HepG2 (cell line): Measurements from ENCODE around the gene ARIH1. TPM values are rescaled to one million over a fixed set of nuclear protein-coding genes. Genes with fewer than 3 reads are reported as not detected.

Experiments
- CBX1 ChIP-seq: IDR thresholded peaks from one replicate; pipeline ENCODE4 v1.6.1; 2016; ENCODE audit warnings: antibody characterized with exemption, low read depth
- CENPT ChIP-seq: sonication (generic); formaldehyde crosslinking; IDR thresholded peaks from 2 replicates; pipeline ENCODE4 v1.8.0; 2022; ENCODE audit warnings: low read depth, mild to moderate bottlenecking, moderate library complexity, missing genetic modification reagents
- FIP1L1 ChIP-seq: fragments of 200-400 bp; formaldehyde crosslinking; IDR thresholded peaks from 2 replicates; pipeline ENCODE4 v1.6.1; 2018; ENCODE audit warnings: low read depth, mild to moderate bottlenecking, low read length, moderate library complexity, borderline replicate concordance; ENCODE audit not compliant: insufficient read depth
- KDM5A ChIP-seq: fragments of 200-600 bp; sonication (generic); IDR thresholded peaks from 2 replicates; pipeline ENCODE4 v1.7.0; 2018; ENCODE audit warnings: antibody characterized with exemption, mild to moderate bottlenecking, low read length, borderline replicate concordance
- MTA3 ChIP-seq: sonication (generic); formaldehyde crosslinking; IDR thresholded peaks from 2 replicates; pipeline ENCODE4 v1.4.0; 2020; ENCODE audit warnings: missing genetic modification reagents
- MZF1 ChIP-seq: sonication (generic); formaldehyde crosslinking; IDR thresholded peaks from 2 replicates; pipeline ENCODE4 v1.8.1; 2023; ENCODE audit warnings: mild to moderate bottlenecking, missing genetic modification reagents, borderline replicate concordance
- NFKB2 ChIP-seq: sonication (generic); formaldehyde crosslinking; IDR thresholded peaks from 2 replicates; pipeline ENCODE4 v1.4.0; 2020; ENCODE audit warnings: missing genetic modification reagents, borderline replicate concordance
- RARG ChIP-seq: sonication (generic); formaldehyde crosslinking; IDR thresholded peaks from 2 replicates; pipeline ENCODE4 v1.4.0; 2020; ENCODE audit warnings: low read depth, mild to moderate bottlenecking, missing genetic modification reagents
- SNRNP70 ChIP-seq: fragments of 200-400 bp; formaldehyde crosslinking; IDR thresholded peaks from 2 replicates; pipeline ENCODE4 v1.6.1; 2017; ENCODE audit warnings: mild to moderate bottlenecking, low read depth, low read length, moderate library complexity
- TCF12 ChIP-seq, 2 experiments: fragments of 450-650 bp in 1 of 2; sonication (generic) in 1 of 2; formaldehyde crosslinking in 1 of 2; IDR thresholded peaks; 2 replicates each; pipeline versions ENCODE4 v1.6.1 to v1.8.0; 2017 to 2022; ENCODE audit warnings: antibody characterized with exemption in 1 of 2, mild to moderate bottlenecking in 1 of 2, missing genetic modification reagents in 1 of 2, moderate library complexity in 1 of 2
- THAP11 ChIP-seq: IDR thresholded peaks from 2 replicates; pipeline ENCODE4 v1.6.1; 2016; ENCODE audit warnings: missing biosample characterization, missing genetic modification reagents
- ZNF121 ChIP-seq: sonication (generic); formaldehyde crosslinking; IDR thresholded peaks from 2 replicates; pipeline ENCODE4 v1.5.0; 2020; ENCODE audit warnings: mild to moderate bottlenecking, missing genetic modification reagents
- ZNF337 ChIP-seq: sonication (generic); formaldehyde crosslinking; IDR thresholded peaks from 2 replicates; pipeline ENCODE4 v1.5.1; 2020; ENCODE audit warnings: missing genetic modification reagents, low read depth, mild to moderate bottlenecking, borderline replicate concordance
- ZNF350 ChIP-seq: sonication (generic); formaldehyde crosslinking; IDR thresholded peaks from 2 replicates; pipeline ENCODE4 v1.4.0; 2020; ENCODE audit warnings: mild to moderate bottlenecking, low read depth, missing genetic modification reagents, borderline replicate concordance
- ZNF569 ChIP-seq: sonication (generic); formaldehyde crosslinking; IDR thresholded peaks from 2 replicates; pipeline ENCODE4 v1.5.0; 2020; ENCODE audit warnings: mild to moderate bottlenecking, missing genetic modification reagents, moderate library complexity, borderline replicate concordance
- ZNF614 ChIP-seq: IDR thresholded peaks from 2 replicates; pipeline ENCODE4 v1.6.1; 2018; ENCODE audit warnings: missing biosample characterization, missing genetic modification reagents, inconsistent platforms, borderline replicate concordance
- ZNF720 ChIP-seq: sonication (generic); formaldehyde crosslinking; IDR thresholded peaks from 2 replicates; pipeline ENCODE4 v1.4.0; 2020; ENCODE audit warnings: missing genetic modification reagents
- ZNF841 ChIP-seq: sonication (generic); formaldehyde crosslinking; IDR thresholded peaks from 2 replicates; pipeline ENCODE4 v1.8.1; 2023; ENCODE audit warnings: missing genetic modification reagents, borderline replicate concordance
- ZSCAN29 ChIP-seq: sonication (generic); formaldehyde crosslinking; conservative IDR thresholded peaks from 2 replicates; pipeline ENCODE4 v1.4.0; 2020; ENCODE audit warnings: mild to moderate bottlenecking, missing genetic modification reagents
- polyA plus RNA-seq, 8 experiments: library from polyadenylated mRNA; depleted of rRNA in 3 of 8; stranded (reverse) in 7 of 8; unstranded in 1 of 8; fragments of >200 nt; fragmentation: Illumina TruSeq in 4 of 8; extraction: Trizol in 4 of 8; gene quantifications; 2 replicates each; pipeline versions ENCODE4 v1.2.1 to v1.2.3, GENCODE V29; 2011 to 2016; ENCODE audit warnings: low read depth in 4 of 8, missing spikeins in 1 of 8, mixed read lengths in 1 of 8; ENCODE audit not compliant: insufficient read depth in 1 of 8
- total RNA-seq, 5 experiments: library from RNA; depleted of rRNA; stranded (reverse); fragments of >200 nt; fragmentation: Illumina TruSeq; extraction: Trizol; gene quantifications; 2 replicates each; pipeline ENCODE4 v1.2.3, GENCODE V29; 2016; ENCODE audit warnings: low read depth in 1 of 5
- TF ChIP-seq, protein P1 (sequence below): sonication (generic); formaldehyde crosslinking; IDR thresholded peaks from 2 replicates; pipeline ENCODE4 v1.5.0; 2020; ENCODE audit warnings: missing genetic modification reagents
- TF ChIP-seq, protein P2 (sequence below): sonication (generic); formaldehyde crosslinking; conservative IDR thresholded peaks from 2 replicates; pipeline ENCODE4 v1.4.0; 2020; ENCODE audit warnings: missing genetic modification reagents
- TF ChIP-seq, protein P3 (sequence below): fragments of 450-650 bp; IDR thresholded peaks from 2 replicates; pipeline ENCODE4 v1.6.1; 2016
- TF ChIP-seq, protein P4 (sequence below): sonication (generic); formaldehyde crosslinking; IDR thresholded peaks from 2 replicates; pipeline ENCODE4 v1.8.0; 2022; ENCODE audit warnings: mild to moderate bottlenecking, missing genetic modification reagents, moderate library complexity

The ARIH1 gene
- total and polyA plus RNA-seq, 2 of the 13 experiments (the other 11 are each of a cell fraction or from before 2014, with no cell fraction given), result 38.8 to 59.8 TPM

DNA sequence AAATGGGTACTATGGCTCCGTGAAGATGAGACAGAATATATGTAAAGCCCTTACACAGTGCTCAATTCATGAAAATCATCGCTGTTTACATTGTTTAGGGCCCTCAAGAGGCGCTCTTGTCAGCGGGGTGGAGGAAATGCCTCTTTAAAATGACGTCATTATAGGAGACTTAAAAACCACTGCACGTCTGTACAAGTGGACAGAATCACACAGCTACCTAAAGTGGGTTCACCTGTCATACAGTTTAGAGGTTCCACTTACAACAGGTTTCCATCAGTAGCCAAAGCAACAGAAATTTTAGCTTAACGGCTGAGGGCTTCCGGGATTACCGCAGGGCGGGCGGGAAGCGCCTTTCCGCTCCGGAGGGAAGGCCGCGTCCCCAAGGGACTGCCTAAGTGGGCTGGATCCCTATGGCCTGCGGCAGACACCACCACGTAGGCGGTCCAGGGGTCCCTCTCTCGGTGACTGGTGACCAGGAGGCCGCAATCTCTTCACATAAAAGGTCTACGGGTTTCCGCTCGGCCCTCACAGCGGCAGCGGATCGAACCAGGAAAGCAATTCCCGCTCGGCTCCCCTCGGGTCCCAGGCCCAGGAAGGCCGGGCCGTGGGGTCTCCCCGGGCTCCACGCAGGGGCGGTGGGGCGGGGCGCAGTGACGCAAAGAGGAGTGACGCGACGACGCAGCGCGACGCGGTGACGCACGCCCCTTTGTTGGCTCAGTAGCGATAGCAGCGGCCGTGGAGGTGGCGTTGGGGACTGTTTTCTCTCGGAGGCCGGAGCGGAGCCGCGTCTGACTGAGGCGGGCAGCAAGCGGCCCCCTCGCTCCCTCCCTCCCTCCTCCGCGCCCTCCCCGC is at the start of gene ARIH1 (continued):
- TF ChIP-seq ZNF841 (CRISPR knock-in tag) (no peak), CENPT (CRISPR knock-in tag) (no peak; the same call in 1 of the 2 replicates), ZNF121 (no peak), ZNF614 (CRISPR knock-in tag) (peak; percentile 69), CBX1 (peak; percentile 91), RARG (CRISPR knock-in tag) (no peak), MTA3 (no peak), ZNF569 (CRISPR knock-in tag) (0 out of 2 replicates have a peak, but pooled peaks have one; percentile 34), SNRNP70 (no peak), MZF1 (no peak), KDM5A (no peak; the same call in 1 of the 2 replicates), NFKB2 (CRISPR knock-in tag) (peak; percentile 85), ZNF350 (peak; percentile 92; the same call in 1 of the 2 replicates), ZSCAN29 (CRISPR knock-in tag) (no peak), ZNF720 (CRISPR knock-in tag) (0 out of 2 replicates have a peak, but pooled peaks have one; percentile 10), FIP1L1 (no peak), ZNF337 (CRISPR knock-in tag) (peak; percentile 22; the same call in 1 of the 2 replicates), THAP11 (peak; percentile 88), TCF12 (IDR thresholded peaks at IDR 0.05) (no peak), TCF12 (CRISPR knock-in tag; IDR thresholded peaks at IDR 0.05) (no peak; the same call in 1 of the 2 replicates)
- TF ChIP-seq, protein P1, sequence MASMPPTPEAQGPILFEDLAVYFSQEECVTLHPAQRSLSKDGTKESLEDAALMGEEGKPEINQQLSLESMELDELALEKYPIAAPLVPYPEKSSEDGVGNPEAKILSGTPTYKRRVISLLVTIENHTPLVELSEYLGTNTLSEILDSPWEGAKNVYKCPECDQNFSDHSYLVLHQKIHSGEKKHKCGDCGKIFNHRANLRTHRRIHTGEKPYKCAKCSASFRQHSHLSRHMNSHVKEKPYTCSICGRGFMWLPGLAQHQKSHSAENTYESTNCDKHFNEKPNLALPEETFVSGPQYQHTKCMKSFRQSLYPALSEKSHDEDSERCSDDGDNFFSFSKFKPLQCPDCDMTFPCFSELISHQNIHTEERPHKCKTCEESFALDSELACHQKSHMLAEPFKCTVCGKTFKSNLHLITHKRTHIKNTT (CRISPR knock-in tag), result no peak
- TF ChIP-seq, protein P2, sequence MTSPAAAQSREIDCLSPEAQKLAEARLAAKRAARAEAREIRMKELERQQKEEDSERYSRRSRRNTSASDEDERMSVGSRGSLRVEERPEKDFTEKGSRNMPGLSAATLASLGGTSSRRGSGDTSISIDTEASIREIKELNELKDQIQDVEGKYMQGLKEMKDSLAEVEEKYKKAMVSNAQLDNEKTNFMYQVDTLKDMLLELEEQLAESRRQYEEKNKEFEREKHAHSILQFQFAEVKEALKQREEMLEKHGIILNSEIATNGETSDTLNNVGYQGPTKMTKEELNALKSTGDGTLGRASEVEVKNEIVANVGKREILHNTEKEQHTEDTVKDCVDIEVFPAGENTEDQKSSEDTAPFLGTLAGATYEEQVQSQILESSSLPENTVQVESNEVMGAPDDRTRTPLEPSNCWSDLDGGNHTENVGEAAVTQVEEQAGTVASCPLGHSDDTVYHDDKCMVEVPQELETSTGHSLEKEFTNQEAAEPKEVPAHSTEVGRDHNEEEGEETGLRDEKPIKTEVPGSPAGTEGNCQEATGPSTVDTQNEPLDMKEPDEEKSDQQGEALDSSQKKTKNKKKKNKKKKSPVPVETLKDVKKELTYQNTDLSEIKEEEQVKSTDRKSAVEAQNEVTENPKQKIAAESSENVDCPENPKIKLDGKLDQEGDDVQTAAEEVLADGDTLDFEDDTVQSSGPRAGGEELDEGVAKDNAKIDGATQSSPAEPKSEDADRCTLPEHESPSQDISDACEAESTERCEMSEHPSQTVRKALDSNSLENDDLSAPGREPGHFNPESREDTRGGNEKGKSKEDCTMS, result no peak
- TF ChIP-seq, protein P3, sequence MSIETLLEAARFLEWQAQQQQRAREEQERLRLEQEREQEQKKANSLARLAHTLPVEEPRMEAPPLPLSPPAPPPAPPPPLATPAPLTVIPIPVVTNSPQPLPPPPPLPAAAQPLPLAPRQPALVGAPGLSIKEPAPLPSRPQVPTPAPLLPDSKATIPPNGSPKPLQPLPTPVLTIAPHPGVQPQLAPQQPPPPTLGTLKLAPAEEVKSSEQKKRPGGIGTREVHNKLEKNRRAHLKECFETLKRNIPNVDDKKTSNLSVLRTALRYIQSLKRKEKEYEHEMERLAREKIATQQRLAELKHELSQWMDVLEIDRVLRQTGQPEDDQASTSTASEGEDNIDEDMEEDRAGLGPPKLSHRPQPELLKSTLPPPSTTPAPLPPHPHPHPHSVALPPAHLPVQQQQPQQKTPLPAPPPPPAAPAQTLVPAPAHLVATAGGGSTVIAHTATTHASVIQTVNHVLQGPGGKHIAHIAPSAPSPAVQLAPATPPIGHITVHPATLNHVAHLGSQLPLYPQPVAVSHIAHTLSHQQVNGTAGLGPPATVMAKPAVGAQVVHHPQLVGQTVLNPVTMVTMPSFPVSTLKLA, result peak; percentile 27; the same call in 1 of the 2 replicates
- TF ChIP-seq, protein P4, sequence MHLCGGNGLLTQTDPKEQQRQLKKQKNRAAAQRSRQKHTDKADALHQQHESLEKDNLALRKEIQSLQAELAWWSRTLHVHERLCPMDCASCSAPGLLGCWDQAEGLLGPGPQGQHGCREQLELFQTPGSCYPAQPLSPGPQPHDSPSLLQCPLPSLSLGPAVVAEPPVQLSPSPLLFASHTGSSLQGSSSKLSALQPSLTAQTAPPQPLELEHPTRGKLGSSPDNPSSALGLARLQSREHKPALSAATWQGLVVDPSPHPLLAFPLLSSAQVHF, result peak; percentile 85; the same call in 1 of the 2 replicates
